WTC11 (cell line): ENCODE measurements around the gene ST3GAL5. TPM values are rescaled to one million over a fixed set of nuclear protein-coding genes. Genes with fewer than 3 reads are reported as not detected.

Source experiments
- ATAC-seq: fragments of 200-7000 bp; cut with Tn5 transposase; 2 replicates; pipeline ENCODE4 v1.10.0; 2021; ENCODE audit warnings: mild to moderate bottlenecking, moderate library complexity
- CTCF ChIA-PET: fragments of 300-600 bp; sonication (Branson Sonifier 250); formaldehyde crosslinking; loops from one replicate; lab custom pipeline; 2021; ENCODE audit warnings: antibody characterized with exemption; lab: Charles Lee
- POLR2A ChIA-PET: fragments of 350-600 bp; sonication (Branson Sonifier 250); formaldehyde crosslinking; loops from one replicate; lab custom pipeline; 2021; ENCODE audit warnings: antibody characterized with exemption; lab: Charles Lee
- DNase-seq: peaks from one replicate; pipeline ENCODE4 v3.0.0; 2021; ENCODE audit warnings: low spot score
- H3K27ac Mint-ChIP-seq: 2 replicates; pipeline ENCODE4 v1.8.0; 2021; ENCODE audit warnings: mixed read lengths
- H3K27me3 Mint-ChIP-seq: 2 replicates; pipeline ENCODE4 v1.8.0; 2021; ENCODE audit warnings: low read depth, mild to moderate bottlenecking, moderate library complexity, mixed read lengths
- H3K36me3 Mint-ChIP-seq: 2 replicates; pipeline ENCODE4 v1.8.0; 2021; ENCODE audit warnings: mixed read lengths
- H3K4me1 Mint-ChIP-seq: 2 replicates; pipeline ENCODE4 v1.8.0; 2022; ENCODE audit warnings: mixed read lengths
- H3K4me3 Mint-ChIP-seq: 2 replicates; pipeline ENCODE4 v1.8.0; 2021; ENCODE audit warnings: mild to moderate bottlenecking, moderate library complexity, mixed read lengths
- H3K9me3 Mint-ChIP-seq: 2 replicates; pipeline ENCODE4 v1.8.0; 2021; ENCODE audit warnings: mixed read lengths
- CREB1 ChIP-seq: sonication (generic); formaldehyde crosslinking; IDR thresholded peaks from 2 replicates; pipeline ENCODE4 v1.8.0; 2023; ENCODE audit warnings: mild to moderate bottlenecking, missing genetic modification reagents
- ELF4 ChIP-seq: sonication (generic); formaldehyde crosslinking; IDR thresholded peaks from 2 replicates; pipeline ENCODE4 v1.8.1; 2022; ENCODE audit warnings: low read depth, mild to moderate bottlenecking, moderate library complexity, missing genetic modification reagents
- EMX1 ChIP-seq: fragments of 250-450 bp; sonication (Bioruptor Pico); IDR thresholded peaks from 2 replicates; pipeline ENCODE4 v1.8.0; 2021; ENCODE audit warnings: mild to moderate bottlenecking
- ESRRA ChIP-seq: sonication (generic); formaldehyde crosslinking; IDR thresholded peaks from 2 replicates; pipeline ENCODE4 v1.8.1; 2022; ENCODE audit warnings: mild to moderate bottlenecking, missing genetic modification reagents, borderline replicate concordance
- JAZF1 ChIP-seq: fragments of 250-450 bp; sonication (Bioruptor Pico); IDR thresholded peaks from 2 replicates; pipeline ENCODE4 v1.9.0; 2021; ENCODE audit warnings: moderate library complexity, mild to moderate bottlenecking, inconsistent platforms
- JUN ChIP-seq: sonication (generic); formaldehyde crosslinking; IDR thresholded peaks from 2 replicates; pipeline ENCODE4 v1.8.0; 2023; ENCODE audit warnings: mild to moderate bottlenecking, missing genetic modification reagents
- NFE2L1 ChIP-seq: sonication (generic); formaldehyde crosslinking; IDR thresholded peaks from 2 replicates; pipeline ENCODE4 v1.8.1; 2023; ENCODE audit warnings: missing genetic modification reagents
- PRRX2 ChIP-seq: fragments of 250-450 bp; sonication (Bioruptor Pico); IDR thresholded peaks from 2 replicates; pipeline ENCODE4 v1.8.0; 2021; ENCODE audit warnings: mild to moderate bottlenecking
- SMAD3 ChIP-seq: sonication (generic); formaldehyde crosslinking; IDR thresholded peaks from 2 replicates; pipeline ENCODE4 v1.8.0; 2022; ENCODE audit warnings: missing genetic modification reagents, mild to moderate bottlenecking, borderline replicate concordance
- SMAD4 ChIP-seq: sonication (generic); formaldehyde crosslinking; IDR thresholded peaks from 2 replicates; pipeline ENCODE4 v1.8.0; 2022; ENCODE audit warnings: mild to moderate bottlenecking, missing genetic modification reagents
- TEAD4 ChIP-seq: sonication (generic); formaldehyde crosslinking; IDR thresholded peaks from 2 replicates; pipeline ENCODE4 v1.8.0; 2022; ENCODE audit warnings: mild to moderate bottlenecking, missing genetic modification reagents
- TP53 ChIP-seq: sonication (generic); formaldehyde crosslinking; IDR thresholded peaks from 2 replicates; pipeline ENCODE4 v1.8.1; 2023; ENCODE audit warnings: mild to moderate bottlenecking, missing genetic modification reagents
- ZNF121 ChIP-seq: sonication (generic); formaldehyde crosslinking; IDR thresholded peaks from 2 replicates; pipeline ENCODE4 v1.8.0; 2023; ENCODE audit warnings: missing genetic modification reagents
- ZNF138 ChIP-seq: sonication (generic); formaldehyde crosslinking; conservative IDR thresholded peaks from 2 replicates; pipeline ENCODE4 v1.8.1; 2022; ENCODE audit warnings: mild to moderate bottlenecking, moderate library complexity, missing genetic modification reagents
- ZNF317 ChIP-seq: sonication (generic); formaldehyde crosslinking; IDR thresholded peaks from 2 replicates; pipeline ENCODE4 v1.8.1; 2023; ENCODE audit warnings: low read depth, mild to moderate bottlenecking, moderate library complexity, missing genetic modification reagents, borderline replicate concordance
- ZNF396 ChIP-seq: fragments of 250-450 bp; sonication (Bioruptor Pico); IDR thresholded peaks from 2 replicates; pipeline ENCODE4 v1.8.0; 2021; ENCODE audit warnings: mild to moderate bottlenecking, moderate library complexity, borderline replicate concordance
- ZNF423 ChIP-seq: fragments of 250-450 bp; sonication (Bioruptor Pico); IDR thresholded peaks from 2 replicates; pipeline ENCODE4 v2.1.2; 2022; ENCODE audit warnings: mild to moderate bottlenecking, moderate library complexity
- ZNF671 ChIP-seq: fragments of 250-450 bp; sonication (Bioruptor Pico); IDR thresholded peaks from 2 replicates; pipeline ENCODE4 v1.8.0; 2021; ENCODE audit warnings: mild to moderate bottlenecking
- total RNA-seq: library from RNA; stranded (reverse); gene quantifications from 3 replicates; pipeline ENCODE4 v1.2.3, GENCODE V29; 2021
- TF ChIP-seq, protein P1 (sequence below): fragments of 250-450 bp; sonication (Bioruptor Pico); conservative IDR thresholded peaks from 2 replicates; pipeline ENCODE4 v1.9.0; 2021; ENCODE audit warnings: mild to moderate bottlenecking
- TF ChIP-seq, protein P2 (sequence below): sonication (generic); formaldehyde crosslinking; IDR thresholded peaks from 2 replicates; pipeline ENCODE4 v1.8.0; 2023; ENCODE audit warnings: mild to moderate bottlenecking, missing genetic modification reagents
- TF ChIP-seq, protein P3 (sequence below): sonication (generic); formaldehyde crosslinking; IDR thresholded peaks from 2 replicates; pipeline ENCODE4 v1.8.0; 2022; ENCODE audit warnings: mild to moderate bottlenecking, missing genetic modification reagents
- TF ChIP-seq, protein P4 (sequence below): sonication (generic); formaldehyde crosslinking; conservative IDR thresholded peaks from 2 replicates; pipeline ENCODE4 v1.8.1; 2022; ENCODE audit warnings: mild to moderate bottlenecking, missing genetic modification reagents
- TF ChIP-seq, protein P5 (sequence below): fragments of 250-450 bp; sonication (Bioruptor Pico); IDR thresholded peaks from 2 replicates; pipeline ENCODE4 v1.8.0; 2021; ENCODE audit warnings: mild to moderate bottlenecking

The ST3GAL5 gene
- total RNA-seq, 1 experiment from 2014 or later: 5.9 TPM

DNA sequence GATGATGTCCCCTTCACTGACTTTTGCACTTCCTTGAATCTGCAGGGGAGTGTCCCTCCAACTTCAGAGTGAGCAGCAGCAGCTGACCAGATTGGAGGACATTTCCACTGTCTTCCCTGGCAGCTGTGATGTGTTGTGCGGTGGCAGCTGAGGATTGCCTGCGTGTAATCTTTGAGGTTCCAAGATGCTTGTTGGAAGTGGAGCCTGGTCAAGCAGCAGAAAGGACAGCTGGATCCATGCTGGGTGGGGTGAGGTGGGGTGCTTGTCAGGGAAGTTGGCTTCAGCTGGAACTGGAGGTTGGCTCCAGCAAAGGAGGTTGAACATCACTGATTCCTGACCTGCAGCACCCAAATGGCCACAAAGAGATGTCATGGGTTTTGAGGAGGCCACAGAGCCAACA lies 64.8 kb downstream of the ST3GAL5 start:
- DNase-seq (no peak), ATAC-seq (no peak)
- no peak overlapping the region for H3K4me3 Mint-ChIP-seq
- CTCF ChIA-PET: interaction anchor here (1.0 to 1.1 kb wide), 2 partner anchors 14 to 117 kb away, joined by 3 to 4 read pairs; no protein-coding TSS in a partner anchor
- no peaks in the 10 kb centered on the region for H3K9me3 Mint-ChIP-seq
- H3K36me3 Mint-ChIP-seq: no peaks in the 10 kb centered on the region
- POLR2A ChIA-PET: no interaction called here
- TF ChIP-seq CREB1 (no peak), ZNF121 (CRISPR knock-in tag) (no peak), ZNF423 (no peak), SMAD3 (CRISPR knock-in tag) (no peak), SMAD4 (no peak), NFE2L1 (CRISPR knock-in tag) (no peak), TEAD4 (CRISPR knock-in tag) (no peak), TP53 (CRISPR knock-in tag) (no peak), ESRRA (CRISPR knock-in tag) (no peak), ZNF317 (CRISPR knock-in tag) (no peak)
- TF ChIP-seq, protein P1, sequence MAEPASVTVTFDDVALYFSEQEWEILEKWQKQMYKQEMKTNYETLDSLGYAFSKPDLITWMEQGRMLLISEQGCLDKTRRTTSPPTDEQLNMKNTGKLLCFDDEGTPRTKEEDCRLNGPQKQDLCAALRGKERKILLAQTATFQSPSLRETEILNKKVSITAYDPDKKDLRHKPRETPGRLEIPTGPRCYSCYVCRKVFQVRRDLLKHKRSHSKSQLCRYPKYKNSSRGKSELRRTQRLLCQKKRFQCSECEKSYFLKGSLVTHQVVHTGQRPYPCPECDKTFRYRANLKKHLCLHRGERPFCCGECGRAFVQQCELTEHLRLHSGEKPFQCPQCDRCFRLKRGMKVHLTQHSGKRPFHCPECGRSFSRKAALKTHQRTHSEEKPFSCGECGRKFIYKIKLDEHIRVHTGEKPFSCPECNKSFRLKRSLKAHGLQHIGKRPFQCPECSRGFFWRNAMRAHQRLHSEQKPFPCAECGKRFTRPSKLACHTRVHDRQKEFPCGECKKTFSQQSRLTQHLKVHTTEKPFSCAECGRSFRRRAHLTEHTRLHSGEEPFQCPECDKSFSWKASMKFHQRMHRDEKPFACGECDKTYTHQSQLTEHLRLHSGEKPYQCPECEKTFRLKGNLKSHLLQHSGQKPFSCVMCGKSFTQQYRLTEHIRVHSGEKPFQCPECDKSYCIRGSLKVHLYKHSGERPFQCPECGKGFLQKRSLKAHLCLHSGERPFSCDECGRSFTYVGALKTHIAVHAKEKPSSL (CRISPR knock-in tag): no peak
- TF ChIP-seq, protein P2, sequence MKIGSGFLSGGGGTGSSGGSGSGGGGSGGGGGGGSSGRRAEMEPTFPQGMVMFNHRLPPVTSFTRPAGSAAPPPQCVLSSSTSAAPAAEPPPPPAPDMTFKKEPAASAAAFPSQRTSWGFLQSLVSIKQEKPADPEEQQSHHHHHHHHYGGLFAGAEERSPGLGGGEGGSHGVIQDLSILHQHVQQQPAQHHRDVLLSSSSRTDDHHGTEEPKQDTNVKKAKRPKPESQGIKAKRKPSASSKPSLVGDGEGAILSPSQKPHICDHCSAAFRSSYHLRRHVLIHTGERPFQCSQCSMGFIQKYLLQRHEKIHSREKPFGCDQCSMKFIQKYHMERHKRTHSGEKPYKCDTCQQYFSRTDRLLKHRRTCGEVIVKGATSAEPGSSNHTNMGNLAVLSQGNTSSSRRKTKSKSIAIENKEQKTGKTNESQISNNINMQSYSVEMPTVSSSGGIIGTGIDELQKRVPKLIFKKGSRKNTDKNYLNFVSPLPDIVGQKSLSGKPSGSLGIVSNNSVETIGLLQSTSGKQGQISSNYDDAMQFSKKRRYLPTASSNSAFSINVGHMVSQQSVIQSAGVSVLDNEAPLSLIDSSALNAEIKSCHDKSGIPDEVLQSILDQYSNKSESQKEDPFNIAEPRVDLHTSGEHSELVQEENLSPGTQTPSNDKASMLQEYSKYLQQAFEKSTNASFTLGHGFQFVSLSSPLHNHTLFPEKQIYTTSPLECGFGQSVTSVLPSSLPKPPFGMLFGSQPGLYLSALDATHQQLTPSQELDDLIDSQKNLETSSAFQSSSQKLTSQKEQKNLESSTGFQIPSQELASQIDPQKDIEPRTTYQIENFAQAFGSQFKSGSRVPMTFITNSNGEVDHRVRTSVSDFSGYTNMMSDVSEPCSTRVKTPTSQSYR (CRISPR knock-in tag): no peak
- TF ChIP-seq, protein P3, sequence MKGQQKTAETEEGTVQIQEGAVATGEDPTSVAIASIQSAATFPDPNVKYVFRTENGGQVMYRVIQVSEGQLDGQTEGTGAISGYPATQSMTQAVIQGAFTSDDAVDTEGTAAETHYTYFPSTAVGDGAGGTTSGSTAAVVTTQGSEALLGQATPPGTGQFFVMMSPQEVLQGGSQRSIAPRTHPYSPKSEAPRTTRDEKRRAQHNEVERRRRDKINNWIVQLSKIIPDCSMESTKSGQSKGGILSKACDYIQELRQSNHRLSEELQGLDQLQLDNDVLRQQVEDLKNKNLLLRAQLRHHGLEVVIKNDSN (CRISPR knock-in tag): no peak
- TF ChIP-seq, protein P4, sequence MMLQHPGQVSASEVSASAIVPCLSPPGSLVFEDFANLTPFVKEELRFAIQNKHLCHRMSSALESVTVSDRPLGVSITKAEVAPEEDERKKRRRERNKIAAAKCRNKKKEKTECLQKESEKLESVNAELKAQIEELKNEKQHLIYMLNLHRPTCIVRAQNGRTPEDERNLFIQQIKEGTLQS (CRISPR knock-in tag): no peak
- H3K27ac Mint-ChIP-seq: no peak overlapping the region
- no peaks in the 10 kb centered on the region for H3K27me3 Mint-ChIP-seq
- H3K4me1 Mint-ChIP-seq: peaks cover 13% of the 10 kb centered on the region

DNA sequence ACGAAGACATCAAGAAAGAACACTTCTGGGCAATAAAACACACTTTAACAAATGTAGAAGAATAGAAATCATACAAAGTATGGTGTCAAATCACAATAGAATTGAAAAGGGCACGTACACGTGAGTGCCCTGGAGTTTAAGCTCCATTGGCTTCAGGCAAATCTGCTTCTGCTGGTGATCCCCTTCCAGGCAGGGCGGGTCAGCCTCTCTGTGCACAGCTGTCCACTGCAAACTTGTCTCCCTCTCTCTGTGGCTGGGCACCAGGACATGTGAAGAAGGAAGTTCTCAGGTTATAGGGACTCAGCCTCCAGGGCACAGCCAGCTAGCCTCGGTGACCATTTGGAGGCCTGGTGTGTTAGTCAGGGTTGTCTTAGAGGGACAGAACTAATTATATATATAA lies 66.0 kb downstream of the ST3GAL5 start:
- CTCF ChIA-PET: interaction anchor here (1.0 to 1.6 kb wide), 4 partner anchors 9 to 186 kb away, joined by 3 to 10 read pairs (median 3); no protein-coding TSS in a partner anchor
- no peak overlapping the region for H3K4me3 Mint-ChIP-seq
- no peak for DNase-seq
- POLR2A ChIA-PET: interaction anchor here (0.5 kb wide), 1 partner anchor 86 kb away, joined by 4 read pairs; no protein-coding TSS in a partner anchor
- no peaks in the 10 kb centered on the region for H3K36me3 Mint-ChIP-seq
- H3K9me3 Mint-ChIP-seq: no peaks in the 10 kb centered on the region
- no peaks in the 10 kb centered on the region for H3K27me3 Mint-ChIP-seq
- TF ChIP-seq JAZF1 (CRISPR knock-in tag) (no peak), ZNF396 (CRISPR knock-in tag) (no peak), ZNF671 (CRISPR knock-in tag) (no peak), TP53 (CRISPR knock-in tag) (no peak), JUN (CRISPR knock-in tag) (no peak), EMX1 (CRISPR knock-in tag) (no peak), ELF4 (no peak), ZNF138 (CRISPR knock-in tag) (no peak), PRRX2 (CRISPR knock-in tag) (no peak)
- TF ChIP-seq, protein P5, sequence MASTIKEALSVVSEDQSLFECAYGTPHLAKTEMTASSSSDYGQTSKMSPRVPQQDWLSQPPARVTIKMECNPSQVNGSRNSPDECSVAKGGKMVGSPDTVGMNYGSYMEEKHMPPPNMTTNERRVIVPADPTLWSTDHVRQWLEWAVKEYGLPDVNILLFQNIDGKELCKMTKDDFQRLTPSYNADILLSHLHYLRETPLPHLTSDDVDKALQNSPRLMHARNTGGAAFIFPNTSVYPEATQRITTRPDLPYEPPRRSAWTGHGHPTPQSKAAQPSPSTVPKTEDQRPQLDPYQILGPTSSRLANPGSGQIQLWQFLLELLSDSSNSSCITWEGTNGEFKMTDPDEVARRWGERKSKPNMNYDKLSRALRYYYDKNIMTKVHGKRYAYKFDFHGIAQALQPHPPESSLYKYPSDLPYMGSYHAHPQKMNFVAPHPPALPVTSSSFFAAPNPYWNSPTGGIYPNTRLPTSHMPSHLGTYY (CRISPR knock-in tag): no peak
- TF ChIP-seq, all 79 proteins: peak for 0
- no peak overlapping the region for H3K27ac Mint-ChIP-seq
- ATAC-seq: no peak
- H3K4me1 Mint-ChIP-seq: peaks cover 9% of the 10 kb centered on the region
